Gastroesophageal sphincter (tissue), 4 donors: Measurements from ENCODE around the gene ACOX1. TPM values are rescaled to one million over a fixed set of nuclear protein-coding genes. Genes with fewer than 3 reads are reported as not detected.

Experiments
- ATAC-seq: fragments of 150-250 bp; one replicate; pipeline ENCODE4 v1.9.1; 2016; ENCODE audit warnings: mild to moderate bottlenecking, moderate library complexity
- H3K27ac ChIP-seq, 4 donors: fragments of 200-600 bp; sonication (generic) in 3 of 4; 1 replicate in 3 of 4; 2 replicates in 1 of 4; pipeline ENCODE4 v1.5.1; 2016 to 2019
- H3K27me3 ChIP-seq: fragments of 200-600 bp; sonication (generic); one replicate; pipeline ENCODE4 v1.5.1; 2019
- H3K36me3 ChIP-seq, 2 donors: fragments of 200-600 bp; sonication (generic); one replicate each; pipeline ENCODE4 v1.5.1; 2019; ENCODE audit warnings: control low read depth in 1 of 2
- H3K4me1 ChIP-seq, 3 donors: fragments of 200-600 bp; sonication (generic); 1 replicate in 2 of 3; 2 replicates in 1 of 3; pipeline ENCODE4 v1.5.1; 2016 to 2019; ENCODE audit warnings: control low read depth in 2 of 3
- H3K4me3 ChIP-seq, 2 donors: fragments of 200-600 bp; sonication (generic); one replicate each; pipeline ENCODE4 v1.5.1; 2019; ENCODE audit warnings: mild to moderate bottlenecking in 1 of 2, moderate library complexity in 1 of 2
- H3K9me3 ChIP-seq, 3 donors: fragments of 200-600 bp; sonication (generic); one replicate each; pipeline ENCODE4 v1.5.1; 2017 to 2019; ENCODE audit warnings: control low read depth in 2 of 3
- EP300 ChIP-seq: sonication (generic); formaldehyde crosslinking; IDR thresholded peaks from one replicate; pipeline ENCODE4 v1.6.1; 2017; ENCODE audit warnings: antibody characterized with exemption, mild to moderate bottlenecking
- POLR2A ChIP-seq, 2 donors: fragments of 450-650 bp; IDR thresholded peaks; one replicate each; pipeline ENCODE4 v1.6.1; 2017; ENCODE audit warnings: antibody characterized with exemption in 2 of 2, mild to moderate bottlenecking in 2 of 2, moderate library complexity in 1 of 2
- POLR2AphosphoS5 ChIP-seq: sonication (generic); formaldehyde crosslinking; IDR thresholded peaks from one replicate; pipeline ENCODE4 v1.6.1; 2017; ENCODE audit warnings: antibody characterized with exemption
- WGBS, 2 donors: methylation state at CpG; one replicate each; pipeline ENCODE4 v1.1.5; 2018; ENCODE audit warnings: low coverage in 1 of 2; 5-methylcytosine and 5-hydroxymethylcytosine counted together
- total RNA-seq, 4 donors: library from RNA; depleted of rRNA; stranded (reverse); fragments of >200 nt; gene quantifications; one replicate each; pipeline ENCODE4 v1.1.0, GENCODE V29; 2016
- TF ChIP-seq, protein P1 (sequence below), 4 experiments: fragments of 200-600 bp in 2 of 4; fragments of 450-650 bp in 2 of 4; sonication (generic) in 1 of 4; IDR thresholded peaks; one replicate each; pipeline ENCODE4 v1.5.1; 2017 to 2019; ENCODE audit warnings: antibody characterized with exemption in 4 of 4, mild to moderate bottlenecking in 2 of 4, moderate library complexity in 2 of 4

The ACOX1 gene
- total RNA-seq, 4 donors from 2014 or later = 45.9 to 63.4 (median 54.2) TPM

DNA sequence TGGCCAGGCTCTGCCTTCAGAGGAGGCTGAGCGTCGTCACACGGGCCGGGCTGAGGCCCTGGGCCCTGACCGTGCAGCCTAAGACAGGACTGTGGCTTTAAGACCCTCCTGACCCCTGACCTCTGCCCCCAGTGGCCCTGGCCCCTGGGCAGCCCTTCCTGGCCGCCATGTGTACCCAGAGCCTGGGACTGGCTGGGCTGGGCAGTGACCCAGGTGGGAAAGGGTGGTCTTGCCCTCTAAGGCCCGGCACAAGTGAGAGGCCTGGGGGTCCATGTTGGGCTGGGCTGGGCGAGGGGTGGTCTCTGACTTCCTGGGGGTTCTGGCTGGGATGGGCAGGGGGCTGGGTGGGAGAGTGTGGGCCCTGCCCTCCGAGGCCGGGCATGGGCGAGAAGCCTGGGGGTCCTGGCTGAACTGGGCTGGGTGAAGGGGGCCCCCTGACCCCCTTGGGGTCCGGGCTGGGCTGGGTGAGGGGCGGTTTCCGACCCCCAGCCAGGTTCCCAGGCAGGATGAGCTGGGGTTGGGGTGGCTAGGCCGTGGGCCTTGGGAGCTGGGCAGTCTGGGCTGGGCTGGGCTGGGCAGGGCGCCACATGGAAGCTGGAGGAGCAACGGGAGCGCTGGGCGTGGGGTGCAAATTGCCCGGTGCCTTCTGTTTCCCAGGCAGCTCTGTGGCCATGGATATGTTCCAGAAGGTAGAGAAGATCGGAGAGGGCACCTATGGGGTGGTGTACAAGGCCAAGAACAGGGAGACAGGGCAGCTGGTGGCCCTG, 22.0 kb upstream of the ACOX1 start, which contains the start of gene CDK3:
CDK3 (plus strand) TSS at position 101 of the 767 bp plus-strand sequence; CDS start at position 672, 571 bp downstream.
- Histone ChIP-seq H3K4me3 (no peak within 1 kb of the TSS), H3K27me3 (no peaks in the 10 kb centered on the region), H3K27ac (no peak within 1 kb of the TSS), H3K36me3 (peaks cover 0 to 23% of the 10 kb centered on the region in 2 donors), H3K9me3 (no peaks in the 10 kb centered on the region), H3K4me1 (peaks cover 0 to 17% (median 0%) of the 10 kb centered on the region in 3 donors)
- no peak for TF ChIP-seq POLR2AphosphoS5
- no peak for TF ChIP-seq POLR2A (IDR thresholded peaks at IDR 0.05)
- no peak for TF ChIP-seq EP300
- TF ChIP-seq, protein P1, sequence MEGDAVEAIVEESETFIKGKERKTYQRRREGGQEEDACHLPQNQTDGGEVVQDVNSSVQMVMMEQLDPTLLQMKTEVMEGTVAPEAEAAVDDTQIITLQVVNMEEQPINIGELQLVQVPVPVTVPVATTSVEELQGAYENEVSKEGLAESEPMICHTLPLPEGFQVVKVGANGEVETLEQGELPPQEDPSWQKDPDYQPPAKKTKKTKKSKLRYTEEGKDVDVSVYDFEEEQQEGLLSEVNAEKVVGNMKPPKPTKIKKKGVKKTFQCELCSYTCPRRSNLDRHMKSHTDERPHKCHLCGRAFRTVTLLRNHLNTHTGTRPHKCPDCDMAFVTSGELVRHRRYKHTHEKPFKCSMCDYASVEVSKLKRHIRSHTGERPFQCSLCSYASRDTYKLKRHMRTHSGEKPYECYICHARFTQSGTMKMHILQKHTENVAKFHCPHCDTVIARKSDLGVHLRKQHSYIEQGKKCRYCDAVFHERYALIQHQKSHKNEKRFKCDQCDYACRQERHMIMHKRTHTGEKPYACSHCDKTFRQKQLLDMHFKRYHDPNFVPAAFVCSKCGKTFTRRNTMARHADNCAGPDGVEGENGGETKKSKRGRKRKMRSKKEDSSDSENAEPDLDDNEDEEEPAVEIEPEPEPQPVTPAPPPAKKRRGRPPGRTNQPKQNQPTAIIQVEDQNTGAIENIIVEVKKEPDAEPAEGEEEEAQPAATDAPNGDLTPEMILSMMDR (IDR thresholded peaks at IDR 0.05) = no peak
- 100% methylated on average over 1 of the region's 21 CpGs; no CpG with 5 or more reads in 1 of the 2 donors for WGBS, 2 donors
- ATAC-seq = no peak

DNA sequence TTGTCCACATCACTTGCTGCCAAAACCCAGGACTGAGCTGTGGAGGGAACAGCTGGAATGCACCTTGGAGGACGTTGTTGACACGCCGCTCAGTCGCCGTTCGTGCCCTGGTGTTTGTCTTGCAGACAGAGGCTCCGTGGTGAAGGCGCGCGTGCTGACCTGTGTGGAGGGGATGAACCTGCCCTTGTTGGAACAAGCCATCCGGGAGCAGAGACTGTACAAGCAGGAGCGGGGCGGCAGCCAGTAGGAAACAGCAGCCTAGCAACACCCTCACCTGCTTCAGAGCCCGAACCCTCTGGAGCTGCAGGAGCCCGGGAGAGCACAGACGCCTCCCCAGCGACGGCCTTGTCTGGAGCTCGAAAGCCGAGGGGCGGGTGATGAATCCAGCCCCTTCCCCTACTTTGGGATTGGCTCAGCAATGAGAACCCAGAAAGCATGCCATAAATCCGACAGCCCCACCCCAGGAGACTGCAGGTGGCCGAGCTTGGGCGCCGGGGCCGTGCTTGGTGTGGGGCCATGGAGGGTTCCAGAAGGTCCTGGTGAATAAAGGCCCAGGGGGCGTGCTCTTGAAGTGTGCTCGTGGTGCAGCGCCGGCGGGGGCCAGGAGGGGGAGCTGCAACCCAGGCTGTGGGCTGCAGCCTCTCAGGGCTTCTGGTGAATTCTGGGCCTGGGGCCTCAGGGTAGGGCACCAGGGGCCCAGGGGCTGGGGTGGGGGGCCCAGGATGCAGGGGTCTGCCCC, 21.2 kb upstream of the ACOX1 start:
- Histone ChIP-seq H3K9me3 (no peaks in the 10 kb centered on the region), H3K4me3 (no peak overlapping the region), H3K27me3 (no peaks in the 10 kb centered on the region), H3K4me1 (peaks cover 0 to 10% (median 0%) of the 10 kb centered on the region in 3 donors), H3K27ac (no peak overlapping the region), H3K36me3 (peaks cover 0 to 30% of the 10 kb centered on the region in 2 donors)
- WGBS, 2 donors = 42 to 60% methylated on average over 1 to 8 of the region's 31 CpGs
- TF ChIP-seq, protein P1 (IDR thresholded peaks at IDR 0.05) = peak in 3 of 4 experiments; percentile 17 to 65 (median 38)
- no peak for TF ChIP-seq EP300
- ATAC-seq = peak; percentile 36

DNA sequence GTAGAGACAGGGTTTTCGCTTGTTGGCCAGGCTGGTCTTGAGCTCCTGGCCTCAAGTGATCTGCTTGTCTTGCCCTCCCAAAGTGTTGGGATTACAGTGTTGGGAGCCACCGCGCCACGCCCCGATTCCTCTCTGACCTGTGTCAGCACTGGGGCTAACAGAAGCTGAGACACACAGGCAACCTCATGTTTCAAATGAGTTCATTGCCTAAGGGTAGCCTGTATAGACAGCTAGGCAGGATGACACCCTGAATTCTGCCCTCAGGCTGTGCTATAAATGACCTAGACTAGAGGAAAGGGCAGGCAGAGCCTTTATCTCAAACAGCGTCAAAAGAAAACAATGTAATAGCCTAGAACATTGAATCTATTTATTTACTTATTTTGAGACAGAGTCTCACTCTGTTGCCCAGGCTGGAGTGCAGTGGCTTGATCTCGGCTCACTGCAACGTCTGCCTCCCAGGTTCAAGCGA, 19.4 kb upstream of the ACOX1 start:
- no peak overlapping the region for H3K27ac ChIP-seq
- H3K4me3 ChIP-seq = no peak overlapping the region
- TF ChIP-seq EP300 (no peak), POLR2A (IDR thresholded peaks at IDR 0.05) (no peak), POLR2AphosphoS5 (no peak)
- TF ChIP-seq, protein P1 (IDR thresholded peaks at IDR 0.05) = no peak
- H3K9me3 ChIP-seq = no peaks in the 10 kb centered on the region
- ATAC-seq = no peak
- H3K4me1 ChIP-seq = peaks cover 0 to 6% (median 0%) of the 10 kb centered on the region in 3 donors
- WGBS, 2 donors = 85 to 94% methylated on average over 3 to 4 of the region's 9 CpGs
- peaks cover 0 to 41% of the 10 kb centered on the region in 2 donors for H3K36me3 ChIP-seq
- H3K27me3 ChIP-seq = no peaks in the 10 kb centered on the region

DNA sequence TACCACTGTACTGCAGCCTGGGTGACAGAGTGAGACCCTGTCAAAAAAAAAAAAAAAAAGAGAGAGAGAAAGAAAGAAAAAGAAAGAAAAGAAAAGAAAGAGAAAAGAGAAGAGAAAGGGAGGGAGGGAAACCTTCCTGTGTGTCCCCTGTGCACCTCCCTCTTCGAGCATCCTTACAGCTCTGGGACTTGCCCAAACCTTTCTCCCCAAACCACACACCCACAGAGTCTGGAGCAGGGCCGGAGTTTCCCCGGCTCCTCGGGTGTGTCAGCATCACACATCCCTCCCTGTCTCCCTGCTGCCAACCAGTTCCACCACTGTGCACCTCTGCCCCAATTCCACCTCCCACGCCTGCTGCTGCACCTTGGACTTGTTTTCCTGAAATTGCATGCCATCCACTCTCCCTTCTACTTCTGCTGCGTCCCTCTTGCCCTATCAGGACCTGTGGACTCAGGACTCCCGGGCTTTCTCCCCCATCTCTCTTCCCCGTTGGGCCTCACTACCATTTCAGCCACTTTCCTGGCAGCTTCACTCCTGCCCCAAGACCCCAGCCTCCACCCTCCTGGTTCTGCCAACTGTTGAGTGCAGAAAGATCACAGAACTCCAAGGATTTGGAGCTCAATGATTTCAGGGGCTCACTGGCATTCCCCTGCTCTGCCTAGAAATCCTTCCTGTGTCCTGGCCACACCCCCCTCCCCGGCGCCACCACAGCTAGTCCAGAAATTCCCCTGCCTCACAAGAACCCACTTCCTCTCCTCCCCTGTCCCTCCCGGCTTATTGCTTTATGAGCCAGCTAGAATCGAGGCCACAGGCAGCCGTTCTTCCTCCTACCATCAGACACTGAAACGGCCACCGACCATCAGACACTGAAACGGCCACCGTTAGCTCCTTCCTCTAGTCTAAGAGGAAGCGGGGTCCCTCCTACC, 18.0 kb upstream of the ACOX1 start:
- no peaks in the 10 kb centered on the region for H3K27me3 ChIP-seq
- H3K4me3 ChIP-seq = no peak overlapping the region
- no peaks in the 10 kb centered on the region for H3K9me3 ChIP-seq
- TF ChIP-seq, protein P1 (IDR thresholded peaks at IDR 0.05) = no peak
- no peak for TF ChIP-seq POLR2AphosphoS5
- no peak for TF ChIP-seq POLR2A (IDR thresholded peaks at IDR 0.05)
- no peak for TF ChIP-seq EP300
- WGBS, 2 donors = 40 to 59% methylated on average over 5 to 18 of the region's 18 CpGs
- H3K27ac ChIP-seq = no peak overlapping the region
- H3K36me3 ChIP-seq = peaks cover 0 to 49% of the 10 kb centered on the region in 2 donors
- H3K4me1 ChIP-seq = peaks cover 0 to 6% (median 0%) of the 10 kb centered on the region in 3 donors
- no peak for ATAC-seq
